Mucosa of rectum (tissue), 2 donors: ENCODE data around the gene SHB.

ENCODE experiments used
- H3K27ac ChIP-seq, 2 donors: one replicate each; pipeline ENCODE4 v1.7.0; 2013; ENCODE audit warnings: inconsistent platforms in 2 of 2, low read depth in 2 of 2, low read length in 2 of 2
- H3K27me3 ChIP-seq, 2 donors: one replicate each; pipeline ENCODE4 v1.7.0; 2013; ENCODE audit warnings: low read length in 2 of 2; ENCODE audit not compliant: control insufficient read depth in 2 of 2, insufficient read depth in 2 of 2
- H3K36me3 ChIP-seq, 2 donors: one replicate each; pipeline ENCODE4 v1.7.0; 2013; ENCODE audit warnings: low read length in 2 of 2; ENCODE audit not compliant: control insufficient read depth in 2 of 2, insufficient read depth in 2 of 2
- H3K4me1 ChIP-seq, 2 donors: one replicate each; pipeline ENCODE4 v1.7.0; 2013; ENCODE audit warnings: low read length in 2 of 2, mild to moderate bottlenecking in 1 of 2; ENCODE audit not compliant: control insufficient read depth in 2 of 2, insufficient read depth in 2 of 2
- H3K4me3 ChIP-seq, 2 donors: one replicate each; pipeline ENCODE4 v1.7.0; 2013; ENCODE audit warnings: low read length in 2 of 2
- H3K9ac ChIP-seq, 2 donors: one replicate each; pipeline ENCODE4 v1.7.0; 2013; ENCODE audit warnings: low read length in 2 of 2, low read depth in 1 of 2, mild to moderate bottlenecking in 1 of 2
- H3K9me3 ChIP-seq, 2 donors: one replicate each; pipeline ENCODE4 v1.7.0; 2013; ENCODE audit warnings: low read length in 2 of 2; ENCODE audit not compliant: control insufficient read depth in 2 of 2
- donor health status: healthy.
- donor health status: Normal muscosa, but diverticular disease.

The SHB gene

DNA sequence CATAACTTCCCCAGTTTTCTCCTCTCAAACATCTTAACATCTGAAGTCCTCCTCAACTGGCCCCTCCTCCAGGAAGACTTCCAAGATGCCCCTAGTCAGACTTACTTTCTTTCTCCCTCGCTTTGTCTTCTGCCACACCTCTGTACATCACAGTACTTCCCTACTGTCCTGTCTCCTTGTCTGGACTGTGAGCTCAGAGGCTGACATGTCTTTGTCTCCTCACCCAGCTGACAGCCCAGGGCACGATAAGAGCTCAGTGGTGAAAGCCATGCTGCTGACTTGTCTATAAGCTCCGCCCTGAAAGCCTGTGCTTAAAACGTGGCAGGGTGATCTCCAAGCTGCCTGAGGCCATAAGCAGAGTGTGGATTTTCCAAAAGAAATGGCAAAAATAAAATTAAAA is 132.1 kb downstream of the SHB start:
- Histone ChIP-seq H3K27me3 (no peaks in the 10 kb centered on the region), H3K4me1 (no peaks in the 10 kb centered on the region), H3K9ac (no peak overlapping the region), H3K27ac (no peak overlapping the region), H3K36me3 (peaks cover 4% of the 10 kb centered on the region in 2 donors), H3K9me3 (no peaks in the 10 kb centered on the region), H3K4me3 (no peak overlapping the region)

DNA sequence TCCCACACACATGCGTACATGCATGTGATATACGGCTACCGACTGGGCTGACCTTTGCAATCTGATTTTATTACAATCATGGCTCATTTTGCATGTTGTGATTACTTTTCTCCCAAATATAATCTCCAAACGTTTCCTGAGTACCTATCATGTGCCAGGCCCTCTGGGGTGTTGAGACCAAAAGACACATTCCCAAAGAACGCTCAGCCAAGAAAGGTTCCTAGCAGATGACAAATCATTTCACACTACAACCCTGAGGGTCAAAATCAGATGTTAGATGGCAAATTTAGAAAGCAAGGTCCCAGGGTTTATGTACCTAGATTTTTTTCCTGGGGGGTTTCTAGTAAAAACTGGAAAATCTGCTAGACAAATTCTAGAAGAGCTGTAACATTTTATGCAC is 132.7 kb downstream of the SHB start:
- no peaks in the 10 kb centered on the region for H3K9me3 ChIP-seq
- H3K36me3 ChIP-seq, result peaks cover 4% of the 10 kb centered on the region in 2 donors
- H3K4me3 ChIP-seq, result no peak overlapping the region
- H3K27ac ChIP-seq, result no peak overlapping the region
- no peaks in the 10 kb centered on the region for H3K27me3 ChIP-seq
- no peaks in the 10 kb centered on the region for H3K4me1 ChIP-seq
- H3K9ac ChIP-seq, result no peak overlapping the region

DNA sequence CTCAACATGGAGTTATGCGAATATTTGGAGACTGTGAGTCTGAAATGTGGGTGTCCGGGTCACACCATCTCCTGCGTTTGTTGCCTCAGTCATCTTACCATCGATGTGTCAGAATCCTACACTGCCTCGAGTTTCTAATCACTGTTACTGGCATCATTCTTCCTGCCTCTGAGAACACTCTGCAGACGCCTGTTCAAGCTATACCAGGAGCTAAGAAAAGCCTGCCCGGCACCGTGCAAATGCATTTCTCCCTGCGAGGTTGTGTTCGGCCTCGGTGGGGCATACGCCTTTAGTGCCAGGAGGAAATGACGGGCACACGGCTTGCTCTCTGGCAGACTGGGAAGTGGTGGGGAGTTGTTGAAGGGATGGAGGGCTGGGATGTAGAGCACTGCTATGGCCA is 133.9 kb downstream of the SHB start:
- no peaks in the 10 kb centered on the region for H3K9me3 ChIP-seq
- no peak overlapping the region for H3K9ac ChIP-seq
- no peaks in the 10 kb centered on the region for H3K4me1 ChIP-seq
- H3K27me3 ChIP-seq, result no peaks in the 10 kb centered on the region
- no peak overlapping the region for H3K4me3 ChIP-seq
- peaks cover 0 to 4% of the 10 kb centered on the region in 2 donors for H3K36me3 ChIP-seq
- H3K27ac ChIP-seq, result no peak overlapping the region

DNA sequence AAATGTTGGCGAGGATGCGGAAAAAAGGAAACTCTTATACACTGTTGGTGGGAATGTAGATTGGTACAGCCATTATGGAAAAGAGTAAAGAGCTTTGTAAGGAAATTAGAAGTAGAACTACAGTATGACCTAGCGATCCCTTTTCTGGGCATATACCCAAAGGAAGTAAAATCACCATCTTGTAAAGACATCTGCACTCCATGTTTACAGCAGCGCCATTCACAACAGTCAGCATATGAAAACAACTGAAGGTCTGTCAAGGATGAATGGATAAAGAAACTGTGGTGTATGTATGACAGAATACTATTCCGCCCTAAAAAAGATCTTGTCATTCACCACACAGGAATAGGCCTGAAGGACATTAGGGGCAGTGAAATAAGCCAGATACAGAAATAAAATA is 137.4 kb downstream of the SHB start:
- no peaks in the 10 kb centered on the region for H3K4me1 ChIP-seq
- H3K27me3 ChIP-seq, result no peaks in the 10 kb centered on the region
- no peak overlapping the region for H3K27ac ChIP-seq
- peaks cover 0 to 5% of the 10 kb centered on the region in 2 donors for H3K36me3 ChIP-seq
- no peak overlapping the region for H3K9ac ChIP-seq
- H3K4me3 ChIP-seq, result no peak overlapping the region
- H3K9me3 ChIP-seq, result no peaks in the 10 kb centered on the region

DNA sequence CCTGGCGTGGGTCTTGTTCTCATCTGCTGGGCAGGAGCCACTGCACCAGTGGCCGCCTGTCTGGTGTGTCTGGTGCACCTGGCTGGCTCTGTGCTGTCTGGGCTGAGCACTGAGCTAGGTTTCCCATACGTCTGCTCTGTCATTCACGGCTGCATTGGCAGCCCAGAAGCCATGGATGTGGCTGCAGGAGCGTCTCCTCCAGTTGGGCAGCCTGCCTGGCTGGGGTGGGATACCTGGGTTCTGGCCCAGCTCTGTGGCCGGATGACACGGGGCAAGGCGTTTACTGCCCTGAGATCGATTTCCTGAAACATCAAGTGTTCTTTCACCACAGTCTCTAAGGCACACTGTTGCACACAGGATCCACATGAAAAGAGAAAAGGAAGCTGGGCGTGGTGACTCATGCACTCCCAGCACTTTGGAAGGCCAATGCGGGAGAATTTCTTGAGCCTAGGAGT is 139.6 kb downstream of the SHB start:
- H3K4me3 ChIP-seq, result no peak overlapping the region
- H3K27me3 ChIP-seq, result no peaks in the 10 kb centered on the region
- peaks cover 0 to 5% of the 10 kb centered on the region in 2 donors for H3K36me3 ChIP-seq
- no peaks in the 10 kb centered on the region for H3K9me3 ChIP-seq
- no peak overlapping the region for H3K9ac ChIP-seq
- H3K4me1 ChIP-seq, result no peaks in the 10 kb centered on the region
- no peak overlapping the region for H3K27ac ChIP-seq

DNA sequence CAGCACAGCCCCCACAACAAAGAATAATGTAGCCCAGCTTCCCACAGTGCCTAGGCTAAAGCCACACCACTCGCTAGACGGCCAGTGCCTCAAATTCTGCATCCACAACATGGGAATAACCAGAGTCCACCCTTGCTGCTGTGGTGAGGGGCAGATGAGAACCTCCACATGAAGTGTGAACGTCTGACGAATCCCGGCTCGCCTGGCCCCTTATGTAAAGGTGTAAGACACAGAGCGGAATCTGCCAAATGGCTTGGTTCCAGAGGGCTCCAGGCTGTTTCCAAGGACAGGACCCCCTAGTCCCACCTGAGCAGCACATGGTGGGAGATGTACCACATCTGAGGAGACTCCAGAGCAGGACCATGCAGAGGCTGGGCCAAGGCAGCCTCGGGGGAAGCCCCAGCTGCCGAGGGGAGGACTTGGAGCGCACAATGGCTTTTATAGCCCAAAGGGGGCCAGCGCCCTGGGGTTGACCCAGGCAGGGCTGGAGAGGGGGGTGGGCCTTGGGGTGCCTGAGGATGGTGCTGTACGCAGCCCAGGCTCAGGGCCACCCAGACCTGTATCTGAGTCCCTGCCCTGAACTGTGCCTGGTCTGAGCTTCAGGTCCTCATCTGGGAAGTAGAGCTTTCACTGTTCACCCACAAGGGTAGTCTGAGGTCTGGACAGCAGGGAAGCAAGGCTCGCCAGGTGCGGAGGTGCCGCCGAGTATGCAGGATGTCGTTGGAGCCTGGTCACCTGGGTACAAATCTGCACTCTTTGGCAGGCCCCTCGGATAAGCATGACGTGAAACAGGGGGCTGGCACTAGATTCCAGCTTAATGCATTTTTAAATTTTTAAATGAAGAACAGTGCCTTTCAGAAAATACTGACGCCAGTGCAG is 140.2 kb downstream of the SHB start:
- Histone ChIP-seq H3K9ac (no peak overlapping the region), H3K4me3 (no peak overlapping the region), H3K27ac (no peak overlapping the region), H3K36me3 (peaks cover 0 to 5% of the 10 kb centered on the region in 2 donors), H3K27me3 (no peaks in the 10 kb centered on the region), H3K9me3 (no peaks in the 10 kb centered on the region), H3K4me1 (no peaks in the 10 kb centered on the region)

DNA sequence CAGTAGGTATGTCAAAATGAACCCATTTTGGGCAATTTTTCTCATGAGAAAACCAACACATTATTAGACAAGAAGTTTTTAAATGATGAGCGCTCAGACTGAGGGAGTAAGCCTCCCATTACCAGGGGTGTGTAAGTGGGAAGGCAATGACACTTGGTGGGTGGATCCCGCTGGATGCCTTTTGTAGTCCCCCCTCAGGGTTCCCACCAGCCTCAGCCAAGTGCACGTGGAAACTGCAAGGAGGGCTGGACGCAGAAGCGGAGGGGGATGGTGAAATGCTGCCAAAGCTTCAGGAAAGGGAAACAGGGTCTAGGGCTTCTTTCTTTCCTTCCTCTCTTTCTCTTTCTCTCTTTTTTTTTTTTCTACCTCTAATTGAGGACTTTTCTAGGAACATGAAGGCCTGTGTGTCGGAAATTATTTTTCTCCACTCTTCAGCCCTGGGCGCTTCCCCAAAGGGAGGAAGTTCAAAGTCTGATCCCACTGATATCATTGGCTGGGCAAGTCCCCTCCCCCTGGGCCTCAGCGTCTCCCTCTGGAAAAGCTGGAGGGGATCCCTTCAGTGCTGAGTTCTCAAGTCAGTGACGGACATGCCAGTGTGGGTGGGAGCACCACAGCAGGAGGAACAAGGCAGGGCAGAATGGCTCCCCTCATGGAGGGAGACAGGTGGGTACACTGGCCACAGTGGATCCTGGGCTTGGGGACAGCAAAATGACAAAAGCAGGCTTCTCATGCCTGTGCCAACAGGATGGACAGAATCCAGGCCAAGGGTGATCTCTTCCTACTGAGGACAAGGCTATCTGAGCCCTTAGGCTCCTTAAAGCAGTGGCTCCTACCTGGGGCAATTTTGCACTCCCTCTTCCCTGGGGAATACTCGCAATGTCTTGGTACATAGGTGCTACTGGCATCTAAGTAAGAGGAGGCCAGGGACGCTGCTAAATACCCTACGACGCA is 141.2 kb downstream of the SHB start:
- H3K4me3 ChIP-seq, result no peak overlapping the region
- no peaks in the 10 kb centered on the region for H3K4me1 ChIP-seq
- H3K9me3 ChIP-seq, result no peaks in the 10 kb centered on the region
- H3K9ac ChIP-seq, result no peak overlapping the region
- H3K27me3 ChIP-seq, result no peaks in the 10 kb centered on the region
- H3K36me3 ChIP-seq, result peaks cover 0 to 2% of the 10 kb centered on the region in 2 donors
- H3K27ac ChIP-seq, result no peak overlapping the region

DNA sequence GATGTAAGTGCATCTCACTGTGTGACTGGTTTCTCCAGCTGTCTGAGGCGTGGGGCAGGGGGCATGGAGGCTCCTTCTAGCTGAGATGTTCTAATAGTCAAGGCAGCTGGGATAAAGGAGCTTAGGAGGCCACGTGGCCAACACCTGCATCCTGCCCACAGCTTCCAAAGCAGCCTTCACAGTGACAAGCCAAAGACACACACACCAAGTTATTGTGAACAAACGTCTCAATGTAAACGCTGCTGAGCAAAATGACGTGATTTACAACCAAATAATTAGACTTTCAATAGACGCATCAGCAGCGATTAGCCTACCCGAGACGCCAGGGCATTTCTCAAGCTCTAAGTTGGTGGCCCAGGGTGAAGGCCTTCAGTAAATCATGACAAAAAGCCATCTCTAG is 141.9 kb downstream of the SHB start:
- Histone ChIP-seq H3K27me3 (no peaks in the 10 kb centered on the region), H3K9ac (no peak overlapping the region), H3K4me3 (no peak overlapping the region), H3K4me1 (no peaks in the 10 kb centered on the region), H3K27ac (no peak overlapping the region), H3K36me3 (peaks cover 0 to 2% of the 10 kb centered on the region in 2 donors), H3K9me3 (no peaks in the 10 kb centered on the region)

DNA sequence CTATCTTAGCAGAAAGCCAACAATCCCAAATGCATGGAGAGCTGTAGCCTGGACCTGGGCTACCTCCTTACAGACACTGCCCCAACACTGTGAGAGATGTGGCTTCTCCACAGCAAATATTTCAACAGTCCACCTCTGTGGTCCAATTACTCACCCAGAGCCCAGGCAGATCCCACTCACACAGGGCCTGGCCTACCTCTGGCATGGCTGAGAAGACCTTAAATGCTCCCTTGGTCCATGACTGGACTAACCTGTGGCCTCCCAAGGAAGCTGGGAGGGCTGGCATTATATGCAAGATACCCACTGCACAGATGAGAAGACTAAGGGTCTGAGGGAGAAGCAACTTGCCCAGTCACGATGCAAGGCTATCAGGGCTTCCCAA is 142.3 kb downstream of the SHB start:
- H3K27me3 ChIP-seq, result no peaks in the 10 kb centered on the region
- no peak overlapping the region for H3K27ac ChIP-seq
- H3K36me3 ChIP-seq, result peaks cover 0 to 2% of the 10 kb centered on the region in 2 donors
- H3K9ac ChIP-seq, result no peak overlapping the region
- H3K4me3 ChIP-seq, result no peak overlapping the region
- no peaks in the 10 kb centered on the region for H3K9me3 ChIP-seq
- no peaks in the 10 kb centered on the region for H3K4me1 ChIP-seq
